Stomach (tissue), 4 donors: Measurements from ENCODE around the gene PKDCC.

Experiments
- CTCF ChIP-seq, 7 experiments: fragments of 450-650 bp in 4 of 7; fragments of 200-600 bp in 3 of 7; sonication (generic) in 3 of 7; IDR thresholded peaks; one replicate each; pipeline ENCODE4 v1.5.1; 2016 to 2019; ENCODE audit warnings: antibody characterized with exemption in 7 of 7, control low read depth in 2 of 7, mild to moderate bottlenecking in 1 of 7
- EP300 ChIP-seq: sonication (generic); formaldehyde crosslinking; IDR thresholded peaks from one replicate; pipeline ENCODE4 v1.6.1; 2017; ENCODE audit warnings: antibody characterized with exemption
- POLR2A ChIP-seq, 4 donors: fragments of 450-650 bp; IDR thresholded peaks; one replicate each; pipeline ENCODE4 v1.6.1; 2016; ENCODE audit warnings: antibody characterized with exemption in 4 of 4, control low read depth in 2 of 4, mild to moderate bottlenecking in 1 of 4, moderate library complexity in 1 of 4
- POLR2AphosphoS5 ChIP-seq, 3 donors: sonication (generic); formaldehyde crosslinking; IDR thresholded peaks; one replicate each; pipeline ENCODE4 v1.6.1; 2016; ENCODE audit warnings: antibody characterized with exemption in 3 of 3

- TF ChIP-seq POLR2A (IDR thresholded peaks at IDR 0.05), result no peak
- no peak for TF ChIP-seq CTCF (IDR thresholded peaks at IDR 0.05)
- no peak for TF ChIP-seq POLR2AphosphoS5 (IDR thresholded peaks at IDR 0.05)
- no peak for TF ChIP-seq EP300
Measured at GRCh38 chr2:42105330-42106256, 57.8 kb downstream of the PKDCC start.
